ENCODE data around the gene CDK8.

DNA sequence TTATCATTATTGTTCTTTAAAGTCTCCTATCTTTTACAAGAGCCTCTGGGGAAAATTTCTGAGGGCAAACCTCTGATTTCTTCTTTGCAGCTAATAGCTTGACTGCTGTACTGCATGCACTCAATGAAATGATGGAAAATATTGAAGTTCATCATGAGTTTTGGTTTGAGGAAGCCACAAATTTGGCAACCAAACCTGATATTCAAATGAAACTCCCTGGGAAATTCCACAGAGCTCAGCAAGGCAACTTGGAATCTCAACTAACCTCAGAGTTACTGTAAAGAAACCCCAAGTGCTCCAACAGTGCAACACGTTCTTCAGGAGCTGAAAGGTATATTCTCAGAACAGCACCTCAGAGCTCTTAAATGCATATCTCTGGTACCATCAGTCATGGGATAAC lies 17.6 kb upstream of the CDK8 start:
- TF ChIP-seq, protein P1, sequence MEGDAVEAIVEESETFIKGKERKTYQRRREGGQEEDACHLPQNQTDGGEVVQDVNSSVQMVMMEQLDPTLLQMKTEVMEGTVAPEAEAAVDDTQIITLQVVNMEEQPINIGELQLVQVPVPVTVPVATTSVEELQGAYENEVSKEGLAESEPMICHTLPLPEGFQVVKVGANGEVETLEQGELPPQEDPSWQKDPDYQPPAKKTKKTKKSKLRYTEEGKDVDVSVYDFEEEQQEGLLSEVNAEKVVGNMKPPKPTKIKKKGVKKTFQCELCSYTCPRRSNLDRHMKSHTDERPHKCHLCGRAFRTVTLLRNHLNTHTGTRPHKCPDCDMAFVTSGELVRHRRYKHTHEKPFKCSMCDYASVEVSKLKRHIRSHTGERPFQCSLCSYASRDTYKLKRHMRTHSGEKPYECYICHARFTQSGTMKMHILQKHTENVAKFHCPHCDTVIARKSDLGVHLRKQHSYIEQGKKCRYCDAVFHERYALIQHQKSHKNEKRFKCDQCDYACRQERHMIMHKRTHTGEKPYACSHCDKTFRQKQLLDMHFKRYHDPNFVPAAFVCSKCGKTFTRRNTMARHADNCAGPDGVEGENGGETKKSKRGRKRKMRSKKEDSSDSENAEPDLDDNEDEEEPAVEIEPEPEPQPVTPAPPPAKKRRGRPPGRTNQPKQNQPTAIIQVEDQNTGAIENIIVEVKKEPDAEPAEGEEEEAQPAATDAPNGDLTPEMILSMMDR (IDR thresholded peaks at IDR 0.05): no peak
- TF ChIP-seq POLR2AphosphoS5 (IDR thresholded peaks at IDR 0.05) (no peak), POLR2A (IDR thresholded peaks at IDR 0.05; ENCODE audit: low read depth) (no peak)

Measured in esophagus muscularis mucosa (tissue), 3 donors.